SK-N-SH (cell line): Measurements from ENCODE around the gene TMEM179. TPM values are rescaled to one million over a fixed set of nuclear protein-coding genes. Genes with fewer than 3 reads are reported as not detected.

ENCODE experiments used
- CTCF ChIA-PET: fragments of 300-600, 350-600 bp; formaldehyde crosslinking; extraction: SDS; loops from one replicate; lab custom pipeline; 2021; lab: Yijun Ruan, JAX
- POLR2A ChIA-PET: fragments of 350-600 bp; sonication (Branson Sonifier 250); formaldehyde crosslinking; extraction: SDS; loops from one replicate; lab custom pipeline; 2020; ENCODE audit warnings: antibody characterized with exemption, inconsistent platforms; lab: Yijun Ruan, JAX
- DNase-seq: peaks from one replicate; pipeline ENCODE4 v3.0.0; 2012
- H2AFZ ChIP-seq: fragments of 200-600 bp; sonication (generic); 2 replicates; pipeline ENCODE4 v1.8.1; 2016; ENCODE audit warnings: antibody characterized with exemption, mild to moderate bottlenecking, low read depth
- H3F3A ChIP-seq: fragments of 200-600 bp; sonication (generic); replicated peaks from 2 replicates; pipeline ENCODE3; 2016; ENCODE audit warnings: antibody characterized with exemption, mild to moderate bottlenecking; ENCODE audit not compliant: insufficient read depth
- H3K27ac ChIP-seq, 2 experiments: fragments of 200-500 bp in 1 of 2; fragments of 200-600 bp in 1 of 2; sonication (Bioruptor generic) in 1 of 2; sonication (generic), shearing (Covaris generic) in 1 of 2; 2 replicates each; pipeline versions ENCODE4 v1.5.1 to v1.6.1; 2014 to 2016; ENCODE audit warnings: low read depth in 2 of 2, inconsistent platforms in 1 of 2, low read length in 1 of 2, mild to moderate bottlenecking in 1 of 2, mixed read lengths in 1 of 2
- H3K27me3 ChIP-seq: fragments of 200-600 bp; sonication (generic), shearing (Covaris generic); 2 replicates; pipeline ENCODE4 v1.6.1; 2016; ENCODE audit warnings: mixed run types; ENCODE audit not compliant: insufficient read depth
- H3K36me3 ChIP-seq, 2 experiments: fragments of 200-500 bp in 1 of 2; fragments of 200-600 bp in 1 of 2; sonication (Bioruptor generic) in 1 of 2; sonication (generic) in 1 of 2; replicated peaks in 1 of 2; 2 replicates each; pipeline versions ENCODE3 to v1.5.1; 2014 to 2016; ENCODE audit warnings: low read length in 1 of 2, mild to moderate bottlenecking in 1 of 2; ENCODE audit not compliant: insufficient read depth in 2 of 2, control insufficient read depth in 1 of 2
- H3K4me1 ChIP-seq, 2 experiments: fragments of 200-500 bp in 1 of 2; fragments of 200-600 bp in 1 of 2; sonication (Bioruptor generic) in 1 of 2; sonication (generic), shearing (Covaris generic) in 1 of 2; 2 replicates each; pipeline versions ENCODE4 v1.5.1 to v1.6.1; 2014 to 2016; ENCODE audit warnings: low read depth in 1 of 2, low read length in 1 of 2, mixed run types in 1 of 2; ENCODE audit not compliant: insufficient read depth in 2 of 2, control insufficient read depth in 1 of 2
- H3K4me2 ChIP-seq: fragments of 200-600 bp; sonication (generic), shearing (Covaris generic); 2 replicates; pipeline ENCODE4 v1.6.1; 2017; ENCODE audit warnings: mixed run types
- H3K4me3 ChIP-seq, 2 experiments: fragments of 200-500 bp in 1 of 2; fragments of 200-600 bp in 1 of 2; sonication (Bioruptor generic) in 1 of 2; sonication (generic), shearing (Covaris generic) in 1 of 2; 2 replicates each; pipeline versions ENCODE4 v1.5.1 to v1.8.1; 2014 to 2016; ENCODE audit warnings: low read depth in 2 of 2, inconsistent platforms in 1 of 2, low read length in 1 of 2, mild to moderate bottlenecking in 1 of 2, mixed read lengths in 1 of 2, moderate library complexity in 1 of 2
- H3K79me2 ChIP-seq: fragments of 200-600 bp; sonication (generic); 2 replicates; pipeline ENCODE4 v1.8.1; 2017; ENCODE audit warnings: mild to moderate bottlenecking; ENCODE audit not compliant: insufficient read depth
- H3K9ac ChIP-seq: fragments of 200-600 bp; sonication (generic); 2 replicates; pipeline ENCODE4 v1.6.1; 2017; ENCODE audit warnings: mixed run types
- H3K9me2 ChIP-seq: fragments of 200-600 bp; sonication (generic); 2 replicates; pipeline ENCODE4 v1.6.1; 2017; ENCODE audit warnings: mixed run types
- H3K9me3 ChIP-seq: fragments of 200-600 bp; sonication (generic); 2 replicates; pipeline ENCODE4 v1.6.1; 2017; ENCODE audit warnings: mixed run types, mild to moderate bottlenecking, moderate library complexity
- H4K20me1 ChIP-seq: fragments of 200-600 bp; sonication (generic); 2 replicates; pipeline ENCODE4 v1.6.1; 2017; ENCODE audit warnings: mild to moderate bottlenecking, mixed run types; ENCODE audit not compliant: insufficient read depth
- CHD2 ChIP-seq: fragments of 150-350 bp; IDR thresholded peaks from 2 replicates; pipeline ENCODE4 v1.6.1; 2018; ENCODE audit warnings: low read length; ENCODE audit not compliant: partially characterized antibody
- FOSL2 ChIP-seq: IDR thresholded peaks from 2 replicates; pipeline ENCODE4 v1.4.0; 2012; ENCODE audit warnings: low read depth, mild to moderate bottlenecking, moderate library complexity, borderline replicate concordance
- FOXJ3 ChIP-seq: sonication (generic); formaldehyde crosslinking; IDR thresholded peaks from 2 replicates; pipeline ENCODE4 v1.5.1; 2020; ENCODE audit warnings: mild to moderate bottlenecking, missing genetic modification reagents
- FOXM1 ChIP-seq: IDR thresholded peaks from 2 replicates; pipeline ENCODE4 v1.4.0; 2012; ENCODE audit warnings: low read depth, mild to moderate bottlenecking
- GATA2 ChIP-seq: sonication (generic); formaldehyde crosslinking; IDR thresholded peaks from 2 replicates; pipeline ENCODE4 v1.5.0; 2020; ENCODE audit warnings: mild to moderate bottlenecking, missing genetic modification reagents
- IRF3 ChIP-seq: fragments of 150-350 bp; IDR thresholded peaks from 2 replicates; pipeline ENCODE4 v1.6.1; 2016; ENCODE audit warnings: mild to moderate bottlenecking, low read depth, low read length
- MAX ChIP-seq: IDR thresholded peaks from 2 replicates; pipeline ENCODE4 v1.4.0; 2012; ENCODE audit warnings: low read depth
- MEF2A ChIP-seq: IDR thresholded peaks from 2 replicates; pipeline ENCODE4 v1.4.0; 2012; ENCODE audit warnings: low read depth, borderline replicate concordance
- MXI1 ChIP-seq: IDR thresholded peaks from 2 replicates; pipeline ENCODE4 v1.6.1; 2012; ENCODE audit warnings: mild to moderate bottlenecking, low read depth, low read length, improper control_type of control experiment
- NFIC ChIP-seq: IDR thresholded peaks from 2 replicates; pipeline ENCODE4 v1.4.0; 2012; ENCODE audit warnings: borderline replicate concordance
- POLR2AphosphoS5 ChIP-seq: IDR thresholded peaks from 2 replicates; pipeline ENCODE4 v1.6.1; 2012; ENCODE audit warnings: low read depth, low read length
- RAD21 ChIP-seq: IDR thresholded peaks from 2 replicates; pipeline ENCODE4 v1.6.1; 2012; ENCODE audit warnings: mild to moderate bottlenecking, low read length
- RCOR1 ChIP-seq: fragments of 150-350 bp; IDR thresholded peaks from 2 replicates; pipeline ENCODE4 v1.6.1; 2017; ENCODE audit warnings: antibody characterized with exemption, low read length
- SIN3A ChIP-seq: IDR thresholded peaks from 2 replicates; pipeline ENCODE4 v1.6.1; 2012; ENCODE audit warnings: low read depth, mild to moderate bottlenecking, low read length, moderate library complexity, borderline replicate concordance
- SMC3 ChIP-seq: IDR thresholded peaks from 2 replicates; pipeline ENCODE4 v1.6.1; 2012; ENCODE audit warnings: low read depth, low read length, improper control_type of control experiment
- TCF12 ChIP-seq: IDR thresholded peaks from 2 replicates; pipeline ENCODE4 v1.4.0; 2012
- USF1 ChIP-seq: IDR thresholded peaks from 2 replicates; pipeline ENCODE4 v1.4.0; 2012; ENCODE audit warnings: low read depth, borderline replicate concordance
- WGBS: methylation state at CpG from one replicate; pipeline ENCODE4 v1.1.6; 2017; ENCODE audit warnings: low lambda C conversion rate; 5-methylcytosine and 5-hydroxymethylcytosine counted together
- polyA plus RNA-seq, 3 experiments: library from polyadenylated mRNA; depleted of rRNA; stranded (reverse); fragments of >200 nt; gene quantifications; 2 replicates each; pipeline ENCODE4 v1.2.3, GENCODE V29; 2012
- TF ChIP-seq, protein P1 (sequence below): fragments of 200-600 bp; sonication (generic); IDR thresholded peaks from 2 replicates; pipeline ENCODE4 v1.6.1; 2017; ENCODE audit warnings: antibody characterized with exemption, mild to moderate bottlenecking, moderate library complexity
- TF ChIP-seq, protein P2 (sequence below): IDR thresholded peaks from 2 replicates; pipeline ENCODE4; 2012

TMEM179 gene
- polyA plus RNA-seq, 1 of the 3 experiments (the other 2 are of a cell fraction), result 1.7 TPM

DNA sequence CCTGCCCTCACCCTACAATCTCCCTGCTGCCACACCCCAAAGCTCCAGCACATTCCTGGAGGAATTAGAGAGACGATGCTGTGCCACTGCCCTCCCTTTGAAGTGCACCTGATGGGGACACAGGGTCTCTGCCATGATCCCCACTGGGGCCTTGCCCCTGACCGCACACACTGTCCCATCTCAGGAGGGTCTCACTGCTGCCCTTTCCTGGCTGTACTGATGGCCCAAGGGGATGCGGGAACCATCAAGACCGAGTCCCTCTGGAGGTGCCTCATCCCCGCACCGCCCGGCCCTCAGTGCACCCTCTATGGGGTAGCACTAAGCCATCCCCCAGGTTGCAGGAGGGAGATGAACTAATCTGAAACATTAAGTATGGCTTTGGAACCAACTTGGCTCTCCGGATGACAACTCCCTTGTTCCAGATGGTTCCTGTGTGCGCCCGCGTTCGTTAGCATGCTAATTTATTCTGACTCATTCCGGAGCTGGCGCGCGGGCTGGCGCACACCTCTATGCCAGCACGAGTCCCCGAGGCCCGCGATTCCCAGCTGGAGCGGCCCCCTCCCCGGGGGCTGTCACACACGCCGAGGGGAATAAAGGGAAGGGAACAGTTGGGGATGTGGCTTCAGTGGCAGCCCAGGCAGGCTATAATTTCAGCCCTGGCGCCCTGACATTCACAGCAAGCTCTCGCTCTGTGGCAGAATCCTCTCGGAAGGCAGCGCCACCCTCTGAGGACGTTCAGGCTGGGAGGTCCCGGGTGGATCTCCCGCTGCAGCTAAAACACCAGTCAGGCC, 59.2 kb downstream of the TMEM179 start:
- no peak overlapping the region for H3K27ac ChIP-seq
- no peak for DNase-seq
- no peak overlapping the region for H2AFZ ChIP-seq
- H3K4me3 ChIP-seq, result no peak overlapping the region
- no peaks in the 10 kb centered on the region for H3K9me2 ChIP-seq
- H3F3A ChIP-seq, result no peaks in the 10 kb centered on the region
- H3K27me3 ChIP-seq, result no peaks in the 10 kb centered on the region
- no peak overlapping the region for H3K9ac ChIP-seq
- H3K4me2 ChIP-seq, result no peak overlapping the region
- H3K4me1 ChIP-seq, result no peaks in the 10 kb centered on the region; a peak in 2 of 4 replicates
- POLR2A ChIA-PET, result no interaction called here
- no peaks in the 10 kb centered on the region for H3K79me2 ChIP-seq
- CTCF ChIA-PET, result interaction anchor here (0.8 to 3.6 kb wide), 2 partner anchors 9 to 18 kb away, joined by 3 to 13 read pairs; no protein-coding TSS in a partner anchor
- no peaks in the 10 kb centered on the region for H3K36me3 ChIP-seq
- WGBS, result 62% methylated on average over 29 of the region's 32 CpGs
- H3K9me3 ChIP-seq, result no peaks in the 10 kb centered on the region
- H4K20me1 ChIP-seq, result no peaks in the 10 kb centered on the region
- TF ChIP-seq MEF2A, result no peak
- no peak for TF ChIP-seq SIN3A
- TF ChIP-seq IRF3, result no peak
- no peak for TF ChIP-seq MXI1
- no peak for TF ChIP-seq POLR2AphosphoS5
- TF ChIP-seq, protein P1, sequence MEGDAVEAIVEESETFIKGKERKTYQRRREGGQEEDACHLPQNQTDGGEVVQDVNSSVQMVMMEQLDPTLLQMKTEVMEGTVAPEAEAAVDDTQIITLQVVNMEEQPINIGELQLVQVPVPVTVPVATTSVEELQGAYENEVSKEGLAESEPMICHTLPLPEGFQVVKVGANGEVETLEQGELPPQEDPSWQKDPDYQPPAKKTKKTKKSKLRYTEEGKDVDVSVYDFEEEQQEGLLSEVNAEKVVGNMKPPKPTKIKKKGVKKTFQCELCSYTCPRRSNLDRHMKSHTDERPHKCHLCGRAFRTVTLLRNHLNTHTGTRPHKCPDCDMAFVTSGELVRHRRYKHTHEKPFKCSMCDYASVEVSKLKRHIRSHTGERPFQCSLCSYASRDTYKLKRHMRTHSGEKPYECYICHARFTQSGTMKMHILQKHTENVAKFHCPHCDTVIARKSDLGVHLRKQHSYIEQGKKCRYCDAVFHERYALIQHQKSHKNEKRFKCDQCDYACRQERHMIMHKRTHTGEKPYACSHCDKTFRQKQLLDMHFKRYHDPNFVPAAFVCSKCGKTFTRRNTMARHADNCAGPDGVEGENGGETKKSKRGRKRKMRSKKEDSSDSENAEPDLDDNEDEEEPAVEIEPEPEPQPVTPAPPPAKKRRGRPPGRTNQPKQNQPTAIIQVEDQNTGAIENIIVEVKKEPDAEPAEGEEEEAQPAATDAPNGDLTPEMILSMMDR, result no peak
- no peak for TF ChIP-seq SMC3
- TF ChIP-seq, protein P2, sequence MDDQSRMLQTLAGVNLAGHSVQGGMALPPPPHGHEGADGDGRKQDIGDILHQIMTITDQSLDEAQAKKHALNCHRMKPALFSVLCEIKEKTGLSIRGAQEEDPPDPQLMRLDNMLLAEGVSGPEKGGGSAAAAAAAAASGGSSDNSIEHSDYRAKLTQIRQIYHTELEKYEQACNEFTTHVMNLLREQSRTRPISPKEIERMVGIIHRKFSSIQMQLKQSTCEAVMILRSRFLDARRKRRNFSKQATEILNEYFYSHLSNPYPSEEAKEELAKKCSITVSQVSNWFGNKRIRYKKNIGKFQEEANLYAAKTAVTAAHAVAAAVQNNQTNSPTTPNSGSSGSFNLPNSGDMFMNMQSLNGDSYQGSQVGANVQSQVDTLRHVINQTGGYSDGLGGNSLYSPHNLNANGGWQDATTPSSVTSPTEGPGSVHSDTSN, result no peak
- TF ChIP-seq TCF12, result no peak
- TF ChIP-seq RAD21, result no peak
- no peak for TF ChIP-seq RCOR1
- TF ChIP-seq, all 33 proteins: peak for 0

- H3K27ac ChIP-seq, result no peak overlapping the region
- no peaks in the 10 kb centered on the region for H3K27me3 ChIP-seq
- H3K79me2 ChIP-seq, result no peaks in the 10 kb centered on the region
- H3F3A ChIP-seq, result no peaks in the 10 kb centered on the region
- no peak overlapping the region for H3K4me2 ChIP-seq
- no peak for DNase-seq
- ChIA-PET CTCF (interaction anchor here (3.6 kb wide), 1 partner anchor 19 kb away, joined by 13 read pairs; no protein-coding TSS in a partner anchor), POLR2A (no interaction called here)
- no peaks in the 10 kb centered on the region for H3K9me2 ChIP-seq
- H3K9me3 ChIP-seq, result no peaks in the 10 kb centered on the region
- no peak overlapping the region for H3K9ac ChIP-seq
- H2AFZ ChIP-seq, result no peak overlapping the region
- H3K4me3 ChIP-seq, result no peak overlapping the region
- WGBS, result 49% methylated on average over 17 of the region's 17 CpGs
- no peaks in the 10 kb centered on the region for H3K36me3 ChIP-seq
- no peaks in the 10 kb centered on the region; a peak in 2 of 4 replicates for H3K4me1 ChIP-seq
- no peaks in the 10 kb centered on the region for H4K20me1 ChIP-seq
- TF ChIP-seq CHD2 (no peak), IRF3 (no peak), GATA2 (CRISPR knock-in tag) (no peak), FOSL2 (no peak), MAX (no peak), USF1 (no peak), FOXM1 (no peak), MXI1 (no peak), NFIC (no peak), FOXJ3 (no peak)
- TF ChIP-seq, protein P2, result no peak
These were observed 60.1 kb downstream of the TMEM179 start for GRCh38 chr14:104544362-104544961.
